HEK293 (cell line): ENCODE measurements around the gene SPX.

Source experiments
- ZEB2 ChIP-seq: fragments of 450-650 bp; formaldehyde crosslinking; IDR thresholded peaks from 2 replicates; pipeline ENCODE4 v1.5.1; 2016; ENCODE audit warnings: missing biosample characterization, missing genetic modification characterization
- ZNF292 ChIP-seq: fragments of 450-650 bp; formaldehyde crosslinking; IDR thresholded peaks from 2 replicates; pipeline ENCODE4 v1.5.1; 2016; ENCODE audit warnings: low read depth, missing biosample characterization, missing genetic modification characterization, borderline replicate concordance
- ZNF488 ChIP-seq: fragments of 450-650 bp; formaldehyde crosslinking; IDR thresholded peaks from 2 replicates; pipeline ENCODE4 v1.5.1; 2016; ENCODE audit warnings: missing biosample characterization, missing genetic modification characterization
- TF ChIP-seq, protein P1 (sequence below): fragments of 450-650 bp; formaldehyde crosslinking; IDR thresholded peaks from 2 replicates; pipeline ENCODE4 v1.5.1; 2017; ENCODE audit warnings: missing biosample characterization, missing genetic modification characterization
- TF ChIP-seq, protein P2 (sequence below): fragments of 450-650 bp; formaldehyde crosslinking; IDR thresholded peaks from 2 replicates; pipeline ENCODE4 v1.5.1; 2016; ENCODE audit warnings: missing biosample characterization, missing genetic modification characterization

GRCh38 chr12:21553329-21553675 is 27.2 kb downstream of the SPX start:
- TF ChIP-seq, protein P1, sequence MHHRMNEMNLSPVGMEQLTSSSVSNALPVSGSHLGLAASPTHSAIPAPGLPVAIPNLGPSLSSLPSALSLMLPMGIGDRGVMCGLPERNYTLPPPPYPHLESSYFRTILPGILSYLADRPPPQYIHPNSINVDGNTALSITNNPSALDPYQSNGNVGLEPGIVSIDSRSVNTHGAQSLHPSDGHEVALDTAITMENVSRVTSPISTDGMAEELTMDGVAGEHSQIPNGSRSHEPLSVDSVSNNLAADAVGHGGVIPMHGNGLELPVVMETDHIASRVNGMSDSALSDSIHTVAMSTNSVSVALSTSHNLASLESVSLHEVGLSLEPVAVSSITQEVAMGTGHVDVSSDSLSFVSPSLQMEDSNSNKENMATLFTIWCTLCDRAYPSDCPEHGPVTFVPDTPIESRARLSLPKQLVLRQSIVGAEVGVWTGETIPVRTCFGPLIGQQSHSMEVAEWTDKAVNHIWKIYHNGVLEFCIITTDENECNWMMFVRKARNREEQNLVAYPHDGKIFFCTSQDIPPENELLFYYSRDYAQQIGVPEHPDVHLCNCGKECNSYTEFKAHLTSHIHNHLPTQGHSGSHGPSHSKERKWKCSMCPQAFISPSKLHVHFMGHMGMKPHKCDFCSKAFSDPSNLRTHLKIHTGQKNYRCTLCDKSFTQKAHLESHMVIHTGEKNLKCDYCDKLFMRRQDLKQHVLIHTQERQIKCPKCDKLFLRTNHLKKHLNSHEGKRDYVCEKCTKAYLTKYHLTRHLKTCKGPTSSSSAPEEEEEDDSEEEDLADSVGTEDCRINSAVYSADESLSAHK (tag by site-specific recombination): no peak
- TF ChIP-seq ZNF292 (tag by site-specific recombination) (no peak), ZNF488 (tag by site-specific recombination) (no peak), ZEB2 (tag by site-specific recombination) (no peak)
- TF ChIP-seq, protein P2, sequence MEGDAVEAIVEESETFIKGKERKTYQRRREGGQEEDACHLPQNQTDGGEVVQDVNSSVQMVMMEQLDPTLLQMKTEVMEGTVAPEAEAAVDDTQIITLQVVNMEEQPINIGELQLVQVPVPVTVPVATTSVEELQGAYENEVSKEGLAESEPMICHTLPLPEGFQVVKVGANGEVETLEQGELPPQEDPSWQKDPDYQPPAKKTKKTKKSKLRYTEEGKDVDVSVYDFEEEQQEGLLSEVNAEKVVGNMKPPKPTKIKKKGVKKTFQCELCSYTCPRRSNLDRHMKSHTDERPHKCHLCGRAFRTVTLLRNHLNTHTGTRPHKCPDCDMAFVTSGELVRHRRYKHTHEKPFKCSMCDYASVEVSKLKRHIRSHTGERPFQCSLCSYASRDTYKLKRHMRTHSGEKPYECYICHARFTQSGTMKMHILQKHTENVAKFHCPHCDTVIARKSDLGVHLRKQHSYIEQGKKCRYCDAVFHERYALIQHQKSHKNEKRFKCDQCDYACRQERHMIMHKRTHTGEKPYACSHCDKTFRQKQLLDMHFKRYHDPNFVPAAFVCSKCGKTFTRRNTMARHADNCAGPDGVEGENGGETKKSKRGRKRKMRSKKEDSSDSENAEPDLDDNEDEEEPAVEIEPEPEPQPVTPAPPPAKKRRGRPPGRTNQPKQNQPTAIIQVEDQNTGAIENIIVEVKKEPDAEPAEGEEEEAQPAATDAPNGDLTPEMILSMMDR (tag by site-specific recombination): no peak
